GM10266 (cell line): ENCODE data around the gene MAD1L1.

Experiments
- DNase-seq: peaks from one replicate; pipeline ENCODE4 v3.0.0; 2012; ENCODE audit errors: extremely low spot score
- TF ChIP-seq, protein P1 (sequence below): IDR thresholded peaks from 2 replicates; pipeline ENCODE4 v1.5.1; 2012; ENCODE audit warnings: mild to moderate bottlenecking, low read depth; ENCODE audit not compliant: control insufficient read depth, insufficient read depth; ENCODE audit errors: missing control alignments

The MAD1L1 gene

GRCh38 chr7:2237109-2237602 lies 4.4 kb upstream of the MAD1L1 start:
- TF ChIP-seq, protein P1, sequence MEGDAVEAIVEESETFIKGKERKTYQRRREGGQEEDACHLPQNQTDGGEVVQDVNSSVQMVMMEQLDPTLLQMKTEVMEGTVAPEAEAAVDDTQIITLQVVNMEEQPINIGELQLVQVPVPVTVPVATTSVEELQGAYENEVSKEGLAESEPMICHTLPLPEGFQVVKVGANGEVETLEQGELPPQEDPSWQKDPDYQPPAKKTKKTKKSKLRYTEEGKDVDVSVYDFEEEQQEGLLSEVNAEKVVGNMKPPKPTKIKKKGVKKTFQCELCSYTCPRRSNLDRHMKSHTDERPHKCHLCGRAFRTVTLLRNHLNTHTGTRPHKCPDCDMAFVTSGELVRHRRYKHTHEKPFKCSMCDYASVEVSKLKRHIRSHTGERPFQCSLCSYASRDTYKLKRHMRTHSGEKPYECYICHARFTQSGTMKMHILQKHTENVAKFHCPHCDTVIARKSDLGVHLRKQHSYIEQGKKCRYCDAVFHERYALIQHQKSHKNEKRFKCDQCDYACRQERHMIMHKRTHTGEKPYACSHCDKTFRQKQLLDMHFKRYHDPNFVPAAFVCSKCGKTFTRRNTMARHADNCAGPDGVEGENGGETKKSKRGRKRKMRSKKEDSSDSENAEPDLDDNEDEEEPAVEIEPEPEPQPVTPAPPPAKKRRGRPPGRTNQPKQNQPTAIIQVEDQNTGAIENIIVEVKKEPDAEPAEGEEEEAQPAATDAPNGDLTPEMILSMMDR = no peak
- peak; percentile 89 for DNase-seq

GRCh38 chr7:2233926-2234325 lies 1.2 kb upstream of the MAD1L1 start:
- no peak for DNase-seq
- TF ChIP-seq, protein P1 = no peak

- no peak for DNase-seq
- TF ChIP-seq, protein P1 = no peak
These were observed 566 bp downstream of the MAD1L1 start for GRCh38 chr7:2231992-2232765.

- TF ChIP-seq, protein P1 = no peak
- DNase-seq = no peak
These were observed 1.9 kb downstream of the MAD1L1 start for GRCh38 chr7:2230882-2231281.

GRCh38 chr7:2230226-2230625 lies 2.5 kb downstream of the MAD1L1 start:
- TF ChIP-seq, protein P1 = no peak

GRCh38 chr7:2229467-2229866 lies 3.3 kb downstream of the MAD1L1 start:
- TF ChIP-seq, protein P1 = no peak
- DNase-seq = no peak

More at GRCh38 chr7:2230226-2230625, 2.5 kb downstream of the MAD1L1 start:
- no peak for DNase-seq

DNA sequence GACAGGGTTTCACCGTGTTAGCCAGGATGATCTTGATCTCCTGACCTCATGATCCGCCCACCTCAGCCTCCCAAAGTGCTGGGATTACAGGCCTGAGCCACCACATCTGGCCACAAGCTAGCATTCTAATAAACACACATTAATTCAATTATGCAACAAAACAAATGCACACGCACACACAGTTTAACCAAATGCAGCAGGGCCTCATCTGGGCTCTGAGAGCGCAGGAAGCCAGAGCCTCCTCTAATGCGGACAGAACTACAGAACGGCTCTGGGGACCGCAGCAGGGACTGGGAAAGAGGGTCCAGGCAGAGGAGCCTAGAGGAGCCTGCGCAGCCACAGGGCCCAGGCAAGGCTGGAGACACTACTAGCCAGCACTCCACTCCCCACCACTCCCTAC lies 3.8 kb downstream of the MAD1L1 start:
- TF ChIP-seq, protein P1 = no peak
- DNase-seq = no peak
